Karpas-422 (cell line): Measurements from ENCODE around the gene ALDH1A1. TPM values are rescaled to one million over a fixed set of nuclear protein-coding genes. Genes with fewer than 3 reads are reported as not detected.
"Not testable (repeated sequence)": the region's sequence is repeated elsewhere in the genome, so short reads cannot be mapped to it uniquely, and the experiment has no call there.

Experiments
- DNase-seq: peaks from one replicate; pipeline ENCODE4 v3.0.0-alpha.2; 2015
- H2AFZ ChIP-seq: fragments of 200-600 bp; sonication (generic); 2 replicates; pipeline ENCODE4 v1.6.1; 2014; ENCODE audit warnings: antibody characterized with exemption, low read length, mixed read lengths
- H3K27ac ChIP-seq: fragments of 200-600 bp; sonication (generic); 2 replicates; pipeline ENCODE4 v1.5.1; 2014; ENCODE audit warnings: mild to moderate bottlenecking, low read length, moderate library complexity
- H3K27me3 ChIP-seq: fragments of 200-600 bp; sonication (generic); 2 replicates; pipeline ENCODE4 v1.6.1; 2014; ENCODE audit warnings: low read length, mixed read lengths
- H3K36me3 ChIP-seq: fragments of 200-600 bp; sonication (generic); 2 replicates; pipeline ENCODE4 v1.6.1; 2014; ENCODE audit warnings: low read length, mixed read lengths; ENCODE audit not compliant: insufficient read depth
- H3K4me1 ChIP-seq: fragments of 200-600 bp; sonication (generic); 2 replicates; pipeline ENCODE4 v1.6.1; 2014; ENCODE audit warnings: mild to moderate bottlenecking, low read length, mixed read lengths
- H3K4me2 ChIP-seq: fragments of 200-600 bp; sonication (generic); 2 replicates; pipeline ENCODE4 v1.6.1; 2014; ENCODE audit warnings: low read length, low read depth, mild to moderate bottlenecking; ENCODE audit not compliant: poor library complexity, severe bottlenecking
- H3K4me3 ChIP-seq: fragments of 200-600 bp; sonication (generic); 2 replicates; pipeline ENCODE4 v1.5.1; 2014; ENCODE audit warnings: mild to moderate bottlenecking, antibody characterized with exemption, low read length, mixed read lengths
- H3K79me2 ChIP-seq: fragments of 200-600 bp; sonication (generic); 2 replicates; pipeline ENCODE4 v1.6.1; 2014; ENCODE audit warnings: mild to moderate bottlenecking, low read length, mixed read lengths
- H3K9ac ChIP-seq: fragments of 200-600 bp; sonication (generic); 2 replicates; pipeline ENCODE4 v1.6.0; 2014; ENCODE audit warnings: low read length
- H3K9me2 ChIP-seq: fragments of 200-600 bp; sonication (generic), shearing (Covaris generic); replicated peaks from 2 replicates; pipeline ENCODE4 v1.6.0; 2014; ENCODE audit warnings: mild to moderate bottlenecking, low read length, moderate library complexity; ENCODE audit not compliant: insufficient read depth
- H3K9me3 ChIP-seq: fragments of 300-700, 200-600 bp; sonication (generic); 2 replicates; pipeline ENCODE4 v1.6.1; 2014; ENCODE audit warnings: low read length, mixed read lengths
- H4K20me1 ChIP-seq: fragments of 200-600 bp; sonication (generic); 2 replicates; pipeline ENCODE4 v1.6.1; 2014; ENCODE audit warnings: mild to moderate bottlenecking, antibody characterized with exemption, low read length, low read depth; ENCODE audit not compliant: insufficient read depth
- total RNA-seq: library from RNA; depleted of rRNA; stranded (reverse); fragments of >200 nt; shearing (Covaris generic); gene quantifications from 2 replicates; pipeline ENCODE4 v1.2.3, GENCODE V29; 2014; ENCODE audit warnings: low replicate concordance

The ALDH1A1 gene
- total RNA-seq, 1 experiment from 2014 or later, result not detected

- H4K20me1 ChIP-seq, result no peaks in the 10 kb centered on the region
- no peaks in the 10 kb centered on the region for H3K9me3 ChIP-seq
- no peaks in the 10 kb centered on the region for H3K4me1 ChIP-seq
- H3K4me2 ChIP-seq, result no peak overlapping the region
- H3K9me2 ChIP-seq, result no peaks in the 10 kb centered on the region
- no peak overlapping the region for H3K4me3 ChIP-seq
- no peak for DNase-seq
- no peaks in the 10 kb centered on the region for H3K36me3 ChIP-seq
- no peak overlapping the region for H3K27ac ChIP-seq
- H3K79me2 ChIP-seq, result no peaks in the 10 kb centered on the region
- H3K9ac ChIP-seq, result no peak overlapping the region
- no peak overlapping the region for H2AFZ ChIP-seq
- no peaks in the 10 kb centered on the region for H3K27me3 ChIP-seq
Measured at GRCh38 chr9:72871685-72872084, 81.2 kb downstream of the ALDH1A1 start.

DNA sequence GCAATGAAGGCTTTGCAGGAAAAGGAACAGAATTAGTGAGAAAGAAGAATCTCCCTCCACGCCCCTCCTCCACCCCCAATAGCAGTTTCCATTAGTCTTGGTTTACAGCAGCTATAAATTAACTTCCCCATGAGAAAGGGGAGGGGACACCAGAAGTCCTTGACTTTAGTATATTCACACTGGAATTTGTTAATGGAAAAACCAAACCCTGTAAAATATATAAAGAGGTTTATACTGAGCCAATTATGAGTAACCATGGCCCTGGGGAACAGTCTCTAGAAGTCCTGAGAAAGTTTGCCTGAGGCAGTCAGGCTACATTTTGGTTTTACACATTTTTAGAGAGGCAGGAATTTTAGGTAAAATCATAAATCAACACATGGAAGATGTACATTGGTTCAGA is 88.5 kb downstream of the ALDH1A1 start:
- Histone ChIP-seq H4K20me1 (no peaks in the 10 kb centered on the region), H3K9me2 (no peaks in the 10 kb centered on the region)

GRCh38 chr9:72863456-72864094 is 89.3 kb downstream of the ALDH1A1 start:
- H3K9me2 ChIP-seq, result no peaks in the 10 kb centered on the region
- no peak overlapping the region for H3K27ac ChIP-seq
- H4K20me1 ChIP-seq, result no peaks in the 10 kb centered on the region
- H2AFZ ChIP-seq, result no peak overlapping the region
- H3K79me2 ChIP-seq, result no peaks in the 10 kb centered on the region
- H3K9me3 ChIP-seq, result no peaks in the 10 kb centered on the region
- no peak overlapping the region for H3K9ac ChIP-seq
- DNase-seq, result no peak
- no peaks in the 10 kb centered on the region for H3K4me1 ChIP-seq
- H3K4me3 ChIP-seq, result no peak overlapping the region
- H3K27me3 ChIP-seq, result no peaks in the 10 kb centered on the region
- H3K36me3 ChIP-seq, result no peaks in the 10 kb centered on the region
- no peak overlapping the region for H3K4me2 ChIP-seq

More for the DNA sequence above, 88.5 kb downstream of the ALDH1A1 start:
- Histone ChIP-seq H2AFZ (no peak overlapping the region), H3K9ac (no peak overlapping the region), H3K27ac (no peak overlapping the region), H3K9me3 (no peaks in the 10 kb centered on the region), H3K4me2 (no peak overlapping the region), H3K36me3 (no peaks in the 10 kb centered on the region), H3K27me3 (no peaks in the 10 kb centered on the region), H3K79me2 (no peaks in the 10 kb centered on the region), H3K4me3 (no peak overlapping the region), H3K4me1 (no peaks in the 10 kb centered on the region)
- DNase-seq, result no peak

DNA sequence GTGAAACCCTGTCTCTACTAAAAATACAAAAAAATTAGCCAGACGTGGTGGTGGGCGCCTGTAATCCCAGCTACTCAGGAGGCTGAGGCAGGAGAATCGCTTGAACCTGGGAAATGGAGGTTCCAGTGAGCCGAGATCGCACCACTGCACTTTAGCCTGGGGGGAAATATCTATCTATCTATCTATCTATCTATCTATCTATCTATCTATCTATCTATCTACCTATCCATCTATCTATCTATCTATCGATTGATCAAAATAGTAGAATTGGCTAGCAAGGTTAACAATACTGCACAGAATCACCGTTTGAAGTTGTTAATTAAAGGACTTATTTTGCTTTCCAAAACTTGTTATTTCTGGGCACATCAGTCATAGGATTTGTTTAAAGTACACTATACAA is 90.1 kb downstream of the ALDH1A1 start:
- H3K79me2 ChIP-seq, H3K9me2 ChIP-seq, H3K4me2 ChIP-seq, DNase-seq, H3K9ac ChIP-seq, H3K4me3 ChIP-seq, H3K4me1 ChIP-seq, H3K27me3 ChIP-seq, H3K36me3 ChIP-seq, H3K9me3 ChIP-seq, H2AFZ ChIP-seq, H3K27ac ChIP-seq, H4K20me1 ChIP-seq: not testable (repeated sequence)

DNA sequence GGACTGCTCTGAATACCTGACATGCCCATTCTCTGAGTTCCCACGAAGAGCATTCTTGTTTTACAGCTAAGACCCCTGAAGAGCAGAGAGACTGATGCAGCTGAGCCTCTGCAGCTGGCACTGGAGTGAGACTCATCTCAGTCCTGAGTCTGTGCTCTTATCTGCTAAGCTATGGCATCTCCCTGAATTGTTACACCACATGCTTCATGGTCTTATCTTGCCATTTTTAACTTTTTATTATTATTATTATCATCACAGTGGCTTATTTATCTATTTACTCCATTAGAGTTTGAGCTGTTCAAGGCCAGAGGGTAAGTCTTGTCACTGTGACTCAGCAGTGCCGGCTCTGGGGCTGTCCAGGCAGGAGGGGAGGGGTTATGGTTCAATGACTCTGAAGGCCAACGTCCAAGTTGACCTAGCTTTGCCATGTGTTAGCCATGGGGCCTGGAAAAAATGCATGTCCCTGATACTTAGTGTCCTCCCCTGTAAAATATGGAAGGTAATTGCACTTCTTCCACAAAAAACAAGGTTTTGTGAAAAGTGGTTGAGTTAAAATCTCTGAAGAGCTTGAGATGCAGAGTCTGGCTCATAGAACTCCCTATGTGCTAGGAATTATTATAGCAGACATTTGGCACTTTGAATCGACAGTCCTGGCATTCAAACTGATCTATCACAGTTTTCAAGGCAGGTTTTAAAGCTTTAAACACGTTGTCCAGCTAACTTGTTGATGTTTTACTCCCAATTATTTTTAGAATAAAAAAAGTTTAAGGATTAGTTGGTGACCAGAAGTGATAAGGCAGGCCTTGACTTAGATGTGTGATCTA is 94.6 kb downstream of the ALDH1A1 start:
- Histone ChIP-seq H3K79me2 (no peaks in the 10 kb centered on the region), H4K20me1 (no peaks in the 10 kb centered on the region), H3K9me2 (no peaks in the 10 kb centered on the region), H3K4me1 (no peaks in the 10 kb centered on the region), H3K4me2 (no peak overlapping the region), H3K27ac (no peak overlapping the region), H3K36me3 (no peaks in the 10 kb centered on the region), H3K4me3 (no peak overlapping the region), H3K9me3 (no peaks in the 10 kb centered on the region), H3K27me3 (no peaks in the 10 kb centered on the region), H3K9ac (no peak overlapping the region), H2AFZ (no peak overlapping the region)
- DNase-seq, result no peak

GRCh38 chr9:72857624-72857996 is 95.2 kb downstream of the ALDH1A1 start:
- no peak for DNase-seq
- H3K4me3 ChIP-seq, result no peak overlapping the region
- no peak overlapping the region for H3K27ac ChIP-seq
- no peaks in the 10 kb centered on the region for H3K9me2 ChIP-seq
- no peak overlapping the region for H2AFZ ChIP-seq
- H3K4me1 ChIP-seq, result no peaks in the 10 kb centered on the region
- no peaks in the 10 kb centered on the region for H3K36me3 ChIP-seq
- no peak overlapping the region for H3K9ac ChIP-seq
- H3K27me3 ChIP-seq, result no peaks in the 10 kb centered on the region
- no peaks in the 10 kb centered on the region for H3K79me2 ChIP-seq
- no peak overlapping the region for H3K4me2 ChIP-seq
- no peaks in the 10 kb centered on the region for H4K20me1 ChIP-seq
- H3K9me3 ChIP-seq, result no peaks in the 10 kb centered on the region

DNA sequence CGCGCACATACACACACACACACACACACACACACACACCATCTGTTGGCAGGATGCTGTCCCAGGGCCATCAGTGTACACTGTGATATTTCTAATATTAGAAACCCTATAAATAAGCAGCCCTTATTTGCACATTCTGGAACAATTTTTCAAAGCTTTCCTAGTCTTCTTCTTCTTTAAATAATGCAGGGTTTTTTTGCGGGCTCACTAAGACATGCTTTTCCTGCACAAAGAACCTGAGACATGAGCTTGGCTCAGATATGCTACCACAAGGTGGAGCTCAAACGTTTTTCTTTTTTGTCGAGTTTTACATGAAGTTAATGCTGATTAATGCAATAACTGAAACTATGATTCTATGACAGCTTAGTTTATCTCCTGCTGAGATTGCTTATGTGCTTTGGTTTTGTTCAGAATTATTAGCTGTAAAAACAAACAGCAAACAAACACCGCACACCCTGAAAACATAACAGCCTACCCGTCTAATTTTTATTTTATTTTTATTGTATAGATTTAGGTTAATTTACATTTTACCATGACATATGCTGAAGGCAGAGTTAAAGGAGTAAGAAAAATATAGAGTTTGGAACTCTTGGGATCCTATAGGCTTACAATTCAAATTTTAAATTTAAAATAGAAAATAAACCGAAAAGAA is 95.8 kb downstream of the ALDH1A1 start:
- Histone ChIP-seq H3K4me3 (no peak overlapping the region), H3K9me2 (no peaks in the 10 kb centered on the region), H3K27me3 (no peaks in the 10 kb centered on the region), H3K9me3 (no peaks in the 10 kb centered on the region), H3K4me2 (no peak overlapping the region), H3K36me3 (no peaks in the 10 kb centered on the region), H3K4me1 (no peaks in the 10 kb centered on the region), H3K9ac (no peak overlapping the region), H3K27ac (no peak overlapping the region), H3K79me2 (no peaks in the 10 kb centered on the region), H4K20me1 (no peaks in the 10 kb centered on the region), H2AFZ (no peak overlapping the region)
- DNase-seq, result peak; percentile 78

DNA sequence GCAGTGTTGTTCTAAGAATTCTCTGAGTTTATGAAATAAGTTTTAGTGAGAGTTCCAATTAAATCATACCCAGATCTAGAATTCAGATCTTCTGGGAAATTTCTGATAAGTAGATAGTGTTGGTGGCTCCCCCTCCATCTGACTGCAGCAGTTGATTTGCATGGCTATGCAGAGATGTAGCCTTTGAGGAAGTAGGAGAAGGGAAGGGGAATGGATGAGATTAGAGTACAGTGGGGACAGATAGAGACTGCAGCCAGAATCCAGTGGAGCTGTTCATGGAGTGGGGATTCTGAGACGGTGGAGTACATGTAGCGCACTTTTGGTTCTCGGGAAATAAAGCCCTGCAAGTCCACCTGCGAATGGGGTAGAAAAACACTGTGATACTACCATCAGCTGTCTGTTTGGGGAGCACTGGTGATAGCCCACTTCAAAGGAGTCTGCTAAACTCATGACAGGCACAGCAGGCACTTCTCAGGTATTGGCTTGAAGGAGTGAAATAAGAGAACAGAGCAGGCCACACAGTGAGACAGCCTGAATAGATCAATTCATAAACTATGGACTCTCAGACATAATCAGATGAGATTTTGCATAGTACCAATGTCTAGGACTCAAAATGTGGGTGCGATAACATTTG is 96.8 kb downstream of the ALDH1A1 start:
- H4K20me1 ChIP-seq, result no peaks in the 10 kb centered on the region
- no peak overlapping the region for H3K4me2 ChIP-seq
- no peak overlapping the region for H3K9ac ChIP-seq
- no peak for DNase-seq
- no peak overlapping the region for H3K4me3 ChIP-seq
- no peaks in the 10 kb centered on the region for H3K27me3 ChIP-seq
- H3K27ac ChIP-seq, result no peak overlapping the region
- H3K9me2 ChIP-seq, result no peaks in the 10 kb centered on the region
- no peaks in the 10 kb centered on the region for H3K4me1 ChIP-seq
- H3K9me3 ChIP-seq, result no peaks in the 10 kb centered on the region
- H3K36me3 ChIP-seq, result no peaks in the 10 kb centered on the region
- H3K79me2 ChIP-seq, result no peaks in the 10 kb centered on the region
- no peak overlapping the region for H2AFZ ChIP-seq
